Endothelial cell of umbilical vein (primary cell): ENCODE measurements around the gene OR5AS1. TPM values are rescaled to one million over a fixed set of nuclear protein-coding genes. Genes with fewer than 3 reads are reported as not detected.

ENCODE experiments used
- Bru-seq: library from RNA; stranded (reverse); fragments of 400-500 nt; gene quantifications from one replicate; lab custom pipeline; 2021; lab: Mats Ljungman, UMichigan
- BruChase-seq, 2 experiments: library from RNA; stranded (reverse); fragments of 400-500 nt; gene quantifications; one replicate each; lab custom pipeline; 2021; lab: Mats Ljungman, UMichigan
- BruUV-seq: library from RNA; stranded (reverse); fragments of 400-500 nt; replicated peaks from 2 replicates; lab custom pipeline; 2021; lab: Mats Ljungman, UMichigan
- CTCF ChIA-PET: fragments of 300-600, 350-600 bp; sonication (Branson Sonifier 250); formaldehyde crosslinking; loops from one replicate; lab custom pipeline; 2021; ENCODE audit warnings: antibody characterized with exemption, inconsistent platforms; lab: Charles Lee
- POLR2A ChIA-PET: fragments of 300-600, 350-600 bp; sonication (Branson Sonifier 250); formaldehyde crosslinking; loops from one replicate; lab custom pipeline; 2021; ENCODE audit warnings: antibody characterized with exemption, inconsistent platforms; lab: Charles Lee
- DNase-seq: peaks from one replicate; pipeline ENCODE4 v3.0.0-alpha.2; 2011; ENCODE audit warnings: low read depth, low spot score
- FAIRE-seq: peaks from 2 replicates; lab custom pipeline; 2011; peaks lifted over from hg19 to GRCh38; lab: Jason Lieb, UNC
- H2AFZ ChIP-seq: 2 replicates; pipeline ENCODE4 v1.6.0; 2012; ENCODE audit warnings: low read depth, low read length, control low read depth, inconsistent platforms
- H3K27ac ChIP-seq: 2 replicates; pipeline ENCODE4 v1.5.1; 2011; ENCODE audit warnings: low read depth, mild to moderate bottlenecking, control low read depth, low read length, moderate library complexity; ENCODE audit not compliant: insufficient read depth
- H3K27me3 ChIP-seq, 2 experiments: 2 replicates each; pipeline versions ENCODE4 v1.6.0 to v1.6.1; 2011; ENCODE audit warnings: low read length in 2 of 2, mixed read lengths in 1 of 2; ENCODE audit not compliant: control insufficient read depth in 2 of 2, insufficient read depth in 2 of 2
- H3K36me3 ChIP-seq, 2 experiments: 2 replicates in 1 of 2; 3 replicates in 1 of 2; pipeline ENCODE4 v1.5.1; 2011; ENCODE audit warnings: low read length in 2 of 2, mild to moderate bottlenecking in 1 of 2, moderate library complexity in 1 of 2; ENCODE audit not compliant: control insufficient read depth in 2 of 2, insufficient read depth in 2 of 2; ENCODE audit errors: extremely low read depth in 1 of 2
- H3K4me1 ChIP-seq: 3 replicates; pipeline ENCODE4 v1.5.1; 2011; ENCODE audit warnings: mild to moderate bottlenecking, low read length; ENCODE audit not compliant: control insufficient read depth, insufficient read depth; ENCODE audit errors: extremely low read depth
- H3K4me2 ChIP-seq: 2 replicates; pipeline ENCODE4 v1.6.1; 2011; ENCODE audit warnings: low read length, control low read depth, mixed read lengths; ENCODE audit not compliant: insufficient read depth
- H3K4me3 ChIP-seq, 3 experiments: fragments of 200-600 bp in 1 of 3; sonication (generic), shearing (Covaris generic) in 1 of 3; replicated peaks in 1 of 3; 2 replicates each; pipeline ENCODE4 v1.5.1; 2011 to 2016; ENCODE audit warnings: control low read depth in 3 of 3, low read length in 3 of 3, mild to moderate bottlenecking in 2 of 3, inconsistent platforms in 1 of 3, low read depth in 1 of 3, moderate library complexity in 1 of 3; ENCODE audit not compliant: insufficient read depth in 1 of 3
- H3K79me2 ChIP-seq: 2 replicates; pipeline ENCODE4 v1.6.0; 2012; ENCODE audit warnings: low read length, inconsistent platforms; ENCODE audit not compliant: control insufficient read depth, insufficient read depth
- H3K9ac ChIP-seq: replicated peaks from 2 replicates; pipeline ENCODE3; 2011; ENCODE audit warnings: low read length, control low read depth; ENCODE audit not compliant: insufficient read depth; ENCODE audit errors: extremely low read depth
- H3K9me1 ChIP-seq: replicated peaks from 3 replicates; pipeline ENCODE4 v1.6.0; 2011; ENCODE audit warnings: mild to moderate bottlenecking, low read length; ENCODE audit not compliant: control insufficient read depth, insufficient read depth; ENCODE audit errors: extremely low read depth
- H3K9me3 ChIP-seq: replicated peaks from 2 replicates; pipeline ENCODE4 v1.5.1; 2012; ENCODE audit warnings: low read length, inconsistent platforms; ENCODE audit not compliant: control insufficient read depth, insufficient read depth
- H4K20me1 ChIP-seq: replicated peaks from 2 replicates; pipeline ENCODE3; 2011; ENCODE audit warnings: mild to moderate bottlenecking, low read length; ENCODE audit not compliant: control insufficient read depth, insufficient read depth; ENCODE audit errors: extremely low read depth
- CTCF ChIP-seq, 2 donors: IDR thresholded peaks; 1 replicate in 1 of 2; 2 replicates in 1 of 2; pipeline ENCODE4 v1.5.1; 2011; ENCODE audit warnings: low read length in 2 of 2, mild to moderate bottlenecking in 2 of 2, moderate library complexity in 2 of 2, control low read depth in 1 of 2, inconsistent platforms in 1 of 2, low read depth in 1 of 2; ENCODE audit not compliant: insufficient read depth in 1 of 2; ENCODE audit errors: extremely low read depth in 1 of 2
- EZH2 ChIP-seq: IDR thresholded peaks from 2 replicates; pipeline ENCODE4 v1.6.1; 2012; ENCODE audit warnings: borderline replicate concordance, low read depth, mild to moderate bottlenecking, moderate library complexity, low read length, inconsistent platforms; ENCODE audit not compliant: severe bottlenecking
- FOS ChIP-seq: IDR thresholded peaks from 2 replicates; pipeline ENCODE4 v1.6.1; 2011; ENCODE audit warnings: mild to moderate bottlenecking, low read length, moderate library complexity, borderline replicate concordance; ENCODE audit not compliant: insufficient read depth
- GATA2 ChIP-seq: IDR thresholded peaks from 2 replicates; pipeline ENCODE4 v1.7.0; 2011; ENCODE audit warnings: low read depth, mild to moderate bottlenecking, moderate library complexity, mixed read lengths, low read length; ENCODE audit not compliant: insufficient read length, insufficient read depth
- JUN ChIP-seq: IDR thresholded peaks from 2 replicates; pipeline ENCODE4 v1.6.1; 2011; ENCODE audit warnings: borderline replicate concordance, low read depth; ENCODE audit not compliant: insufficient read length, insufficient read depth
- MAX ChIP-seq: IDR thresholded peaks from 2 replicates; pipeline ENCODE4 v1.6.1; 2011; ENCODE audit not compliant: insufficient read depth, insufficient read length
- MYC ChIP-seq: IDR thresholded peaks from one replicate; pipeline ENCODE4 v1.6.1; 2011; ENCODE audit warnings: mild to moderate bottlenecking, low read depth, low read length
- POLR2A ChIP-seq: IDR thresholded peaks from 2 replicates; pipeline ENCODE4 v1.6.1; 2012; ENCODE audit warnings: low read depth, mild to moderate bottlenecking, control low read depth, low read length
- POLR2AphosphoS5 ChIP-seq: IDR thresholded peaks from 2 replicates; pipeline ENCODE4 v1.6.1; 2012; ENCODE audit warnings: low read depth, mild to moderate bottlenecking, control low read depth, low read length, moderate library complexity; ENCODE audit not compliant: insufficient read depth
- dilution Hi-C: fragments of 300-500 bp; cut with MboI; formaldehyde crosslinking; loops from one replicate; pipeline ENCODE4 v1.15.0; 2019; ENCODE audit warnings: low sequenced_read_pairs; ENCODE audit not compliant: extremely low pct_ligation_motif_present
- intact Hi-C: fragments of 100-400 bp; cut with micrococcal nuclease; formaldehyde crosslinking; loops from one replicate; pipeline ENCODE4 v1.10.0; 2022
- long read RNA-seq: library from polyadenylated mRNA; stranded (forward); transcript quantifications from one replicate; pipeline ENCODE4 v2.0.0, GENCODE V29; 2021
- polyA minus RNA-seq, 3 experiments: library from RNA; depleted of rRNA, polyadenylated mRNA; stranded (reverse); fragments of >200 nt; gene quantifications; 1 replicate in 1 of 3; 2 replicates in 2 of 3; pipeline ENCODE4 v1.2.3, GENCODE V29; 2011
- polyA plus RNA-seq, 4 experiments: library from polyadenylated mRNA; depleted of rRNA in 3 of 4; stranded (reverse) in 3 of 4; unstranded in 1 of 4; fragments of >200 nt; gene quantifications; 2 replicates each; pipeline versions ENCODE4 v1.2.1 to v1.2.3, GENCODE V29; 2011 to 2012; ENCODE audit warnings: missing spikeins in 1 of 4
- total RNA-seq: library from RNA; stranded (reverse); gene quantifications from 2 replicates; pipeline ENCODE4 v1.2.3, GENCODE V29; 2021

Gene OR5AS1
- total RNA-seq: not detected in 2 replicates
- polyA plus RNA-seq: not detected in 2 replicates
- not detected in 2 replicates for polyA plus RNA-seq (2011; cell fraction: cytosol; rRNA removed)
- polyA plus RNA-seq (2011; cell fraction: nucleus; rRNA removed): not detected in 2 replicates
- polyA plus RNA-seq (2012): not detected in 2 replicates
- polyA minus RNA-seq: not detected in 2 replicates
- polyA minus RNA-seq (2011; cell fraction: cytosol; rRNA and poly(A)+ RNA removed): not detected
- not detected in 2 replicates for polyA minus RNA-seq (2011; cell fraction: nucleus; rRNA and poly(A)+ RNA removed)
- Bru-seq, nascent RNA: not detected
- BruChase-seq, experiment 1, labeled RNA remaining after a 6-hour chase: not detected
- BruChase-seq, experiment 2, labeled RNA remaining after a 2-hour chase: not detected
- long read RNA-seq: 0 reads

GRCh38 chr11:56027354-56027753 lies at the start of gene OR5AS1:
Gene OR5AS1, plus strand, starts transcription at chr11:56027654. Its CDS starts 2,765 bp downstream, at chr11:56030419.
- TF ChIP-seq POLR2A (no peak), MAX (no peak), MYC (no peak), CTCF (IDR thresholded peaks at IDR 0.05; ENCODE audit: extremely low read depth in 1 of 2, insufficient read depth in 1 of 2, low read depth in 1 of 2, low read length in 2 of 2) (no peak), JUN (no peak), GATA2 (no peak), POLR2AphosphoS5 (no peak), FOS (no peak), EZH2 (no peak)
- H3K27me3 ChIP-seq: no peaks in the 10 kb centered on the region
- dilution Hi-C loops: no loop called here
- H4K20me1 ChIP-seq: no peaks in the 10 kb centered on the region
- intact Hi-C loops: no loop called here
- no peak within 1 kb of the TSS for H3K4me3 ChIP-seq
- no peak within 1 kb of the TSS for H2AFZ ChIP-seq
- no peak for FAIRE-seq
- BruUV-seq: no TSS peak
- H3K79me2 ChIP-seq: no peaks in the 10 kb centered on the region
- no peaks in the 10 kb centered on the region for H3K9me1 ChIP-seq
- no peak within 1 kb of the TSS for H3K9ac ChIP-seq
- ChIA-PET CTCF (no interaction called here), POLR2A (no interaction called here)
- no peaks in the 10 kb centered on the region for H3K36me3 ChIP-seq
- H3K4me2 ChIP-seq: no peak within 1 kb of the TSS
- no peaks in the 10 kb centered on the region for H3K4me1 ChIP-seq
- peaks cover 3% of the 10 kb centered on the region for H3K9me3 ChIP-seq
- DNase-seq: no peak
- no peak within 1 kb of the TSS for H3K27ac ChIP-seq
